ENCODE results near the gene CORO1C.
"Not testable (repeated sequence)": the region's sequence is repeated elsewhere in the genome, so short reads cannot be mapped to it uniquely, and the experiment has no call there.

The CORO1C gene

GRCh38 chr12:108664338-108665258 lies 66.7 kb downstream of the CORO1C start:
- DNase-seq (ENCODE audit: low read depth) = peak; percentile 98
- TF ChIP-seq CTCF (conservative IDR thresholded peaks at IDR 0.05; ENCODE audit: low read depth, low read length) = peak; percentile 98
- H3K4me3 ChIP-seq (ENCODE audit: low read depth, low read length) = no peak overlapping the region

- no peak for DNase-seq (ENCODE audit: low read depth)
- no peak overlapping the region for H3K4me3 ChIP-seq (ENCODE audit: low read depth, low read length)
Observed at GRCh38 chr12:108663324-108664015, 67.8 kb downstream of the CORO1C start.

GRCh38 chr12:108658115-108658514 lies 73.2 kb downstream of the CORO1C start:
- not testable (repeated sequence) for DNase-seq (ENCODE audit: low read depth); H3K4me3 ChIP-seq (ENCODE audit: low read depth, low read length)

More at GRCh38 chr12:108663324-108664015, 67.8 kb downstream of the CORO1C start:
- no peak for TF ChIP-seq CTCF (conservative IDR thresholded peaks at IDR 0.05; ENCODE audit: low read depth, low read length)

GRCh38 chr12:108657130-108657745 lies 74.1 kb downstream of the CORO1C start:
- H3K4me3 ChIP-seq (ENCODE audit: low read depth, low read length) = no peak overlapping the region
- no peak for TF ChIP-seq CTCF (conservative IDR thresholded peaks at IDR 0.05; ENCODE audit: low read depth, low read length)
- no peak for DNase-seq (ENCODE audit: low read depth)

- H3K4me3 ChIP-seq (ENCODE audit: low read depth, low read length); DNase-seq (ENCODE audit: low read depth): not testable (repeated sequence)
Observed at GRCh38 chr12:108656247-108656646, 75.1 kb downstream of the CORO1C start.

- not testable (repeated sequence) for DNase-seq (ENCODE audit: low read depth); H3K4me3 ChIP-seq (ENCODE audit: low read depth, low read length)
Observed at GRCh38 chr12:108655812-108656175, 75.5 kb downstream of the CORO1C start.

GRCh38 chr12:108654622-108655021 lies 76.7 kb downstream of the CORO1C start:
- not testable (repeated sequence) for DNase-seq (ENCODE audit: low read depth); H3K4me3 ChIP-seq (ENCODE audit: low read depth, low read length)

GRCh38 chr12:108653922-108654321 lies 77.4 kb downstream of the CORO1C start:
- no peak overlapping the region for H3K4me3 ChIP-seq (ENCODE audit: low read depth, low read length)
- no peak for DNase-seq (ENCODE audit: low read depth)
- TF ChIP-seq CTCF (conservative IDR thresholded peaks at IDR 0.05; ENCODE audit: low read depth, low read length) = no peak

GRCh38 chr12:108653082-108653516 lies 78.2 kb downstream of the CORO1C start:
- no peak for DNase-seq (ENCODE audit: low read depth)
- H3K4me3 ChIP-seq (ENCODE audit: low read depth, low read length) = no peak overlapping the region
- no peak for TF ChIP-seq CTCF (conservative IDR thresholded peaks at IDR 0.05; ENCODE audit: low read depth, low read length)
